ENCODE results near the gene TRABD2B. TPM values are rescaled to one million over a fixed set of nuclear protein-coding genes. Genes with fewer than 3 reads are reported as not detected.

TRABD2B gene
- total RNA-seq, 1 experiment from 2014 or later, result not detected

DNA sequence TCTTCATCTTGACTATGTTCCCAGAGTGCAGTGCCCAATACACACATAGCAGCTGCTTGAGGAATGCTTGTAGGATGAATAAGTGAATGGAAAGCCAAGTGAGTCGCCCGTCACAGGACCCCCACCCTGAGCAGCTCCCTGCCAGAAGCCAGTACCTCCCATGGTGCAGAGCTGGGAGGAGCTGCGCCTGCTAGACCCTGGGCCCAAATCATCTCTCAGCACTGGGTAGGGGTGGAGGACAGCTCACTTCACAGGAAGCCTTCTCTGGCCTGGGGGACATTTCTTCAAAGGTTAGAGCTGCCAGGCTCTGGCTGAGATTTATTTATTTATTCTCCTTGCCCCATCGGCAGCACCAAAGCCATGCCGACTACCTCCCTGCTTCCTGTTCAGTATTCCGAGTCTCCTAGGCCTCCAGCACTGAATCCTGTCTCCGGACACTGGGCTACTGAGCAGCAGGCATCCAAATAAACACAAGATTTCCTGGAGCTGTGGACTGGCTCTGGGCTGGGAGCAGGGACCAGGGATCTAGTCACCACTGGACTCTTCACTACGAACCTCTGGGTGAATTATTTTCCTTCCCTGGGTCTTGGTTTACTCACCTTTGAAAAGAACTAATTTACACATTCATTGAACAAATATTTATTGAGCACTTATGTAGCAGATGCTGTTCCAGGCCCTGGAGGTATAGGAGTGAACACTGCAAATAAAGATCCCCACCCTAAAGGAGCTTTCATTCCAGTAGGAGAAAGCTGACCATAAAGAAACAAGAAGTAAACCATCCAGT is 187.7 kb downstream of the TRABD2B start:
- BruUV-seq (replicated peaks), result no TSS peak
- intact Hi-C loops (cut with micrococcal nuclease; ENCODE audit: unreplicated experiment), result no loop called here
- DNase-seq (ENCODE audit: low spot score), result no peak
- Histone ChIP-seq H3K9me3 (ENCODE audit: low read depth, low read length, poor library complexity, severe bottlenecking) (no peaks in the 10 kb centered on the region), H3K4me3 (ENCODE audit: low read depth, low read length, poor library complexity, severe bottlenecking) (no peak overlapping the region), H3K27me3 (replicated peaks; ENCODE audit: insufficient read depth, low read depth, low read length, poor library complexity) (no peaks in the 10 kb centered on the region), H3K36me3 (ENCODE audit: insufficient read depth, low read length, poor library complexity, severe bottlenecking) (no peaks in the 10 kb centered on the region), H3K27ac (ENCODE audit: low read depth, low read length, poor library complexity, severe bottlenecking) (no peak overlapping the region), H3K4me1 (ENCODE audit: insufficient read depth, low read length, poor library complexity, severe bottlenecking) (no peaks in the 10 kb centered on the region)
- ChIA-PET POLR2A (ENCODE audit: low non-redundant PET) (no interaction called here), CTCF (no interaction called here)
- TF ChIP-seq EZH2 (IDR thresholded peaks at IDR 0.05; ENCODE audit: borderline replicate concordance, low read depth, low read length, poor library complexity, severe bottlenecking), result no peak
- TF ChIP-seq, protein P1, sequence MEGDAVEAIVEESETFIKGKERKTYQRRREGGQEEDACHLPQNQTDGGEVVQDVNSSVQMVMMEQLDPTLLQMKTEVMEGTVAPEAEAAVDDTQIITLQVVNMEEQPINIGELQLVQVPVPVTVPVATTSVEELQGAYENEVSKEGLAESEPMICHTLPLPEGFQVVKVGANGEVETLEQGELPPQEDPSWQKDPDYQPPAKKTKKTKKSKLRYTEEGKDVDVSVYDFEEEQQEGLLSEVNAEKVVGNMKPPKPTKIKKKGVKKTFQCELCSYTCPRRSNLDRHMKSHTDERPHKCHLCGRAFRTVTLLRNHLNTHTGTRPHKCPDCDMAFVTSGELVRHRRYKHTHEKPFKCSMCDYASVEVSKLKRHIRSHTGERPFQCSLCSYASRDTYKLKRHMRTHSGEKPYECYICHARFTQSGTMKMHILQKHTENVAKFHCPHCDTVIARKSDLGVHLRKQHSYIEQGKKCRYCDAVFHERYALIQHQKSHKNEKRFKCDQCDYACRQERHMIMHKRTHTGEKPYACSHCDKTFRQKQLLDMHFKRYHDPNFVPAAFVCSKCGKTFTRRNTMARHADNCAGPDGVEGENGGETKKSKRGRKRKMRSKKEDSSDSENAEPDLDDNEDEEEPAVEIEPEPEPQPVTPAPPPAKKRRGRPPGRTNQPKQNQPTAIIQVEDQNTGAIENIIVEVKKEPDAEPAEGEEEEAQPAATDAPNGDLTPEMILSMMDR (conservative IDR thresholded peaks at IDR 0.05; ENCODE audit: low read depth, low read length), result no peak

DNA sequence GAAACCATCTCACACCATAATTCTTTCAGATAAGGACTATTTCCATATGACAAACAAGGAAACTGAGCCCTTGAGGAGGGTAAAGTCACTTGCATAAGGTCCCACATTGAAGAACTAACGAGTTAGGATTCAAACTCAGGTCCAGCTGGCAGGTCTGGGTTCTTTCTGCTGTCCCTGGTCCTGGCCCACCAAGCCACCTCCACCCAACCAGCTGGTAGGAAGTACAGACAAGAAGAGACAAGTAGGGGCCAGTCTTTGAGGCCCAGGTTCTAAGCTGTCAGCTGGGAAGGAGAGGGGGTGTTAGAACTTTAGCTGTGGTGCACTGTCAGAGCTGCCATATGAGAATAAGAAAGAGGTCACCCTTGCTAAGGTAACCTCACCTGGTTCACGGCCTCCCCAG is 188.6 kb downstream of the TRABD2B start:
- intact Hi-C loops (cut with micrococcal nuclease; ENCODE audit: unreplicated experiment), result no loop called here
- ChIA-PET POLR2A (ENCODE audit: low non-redundant PET) (no interaction called here), CTCF (no interaction called here)
- H3K27me3 ChIP-seq (replicated peaks; ENCODE audit: insufficient read depth, low read depth, low read length, poor library complexity), result no peaks in the 10 kb centered on the region
- TF ChIP-seq, protein P1 (conservative IDR thresholded peaks at IDR 0.05; ENCODE audit: low read depth, low read length), result no peak
- no peak for TF ChIP-seq EZH2 (IDR thresholded peaks at IDR 0.05; ENCODE audit: borderline replicate concordance, low read depth, low read length, poor library complexity, severe bottlenecking)
- no peak overlapping the region for H3K4me3 ChIP-seq (ENCODE audit: low read depth, low read length, poor library complexity, severe bottlenecking)
- H3K27ac ChIP-seq (ENCODE audit: low read depth, low read length, poor library complexity, severe bottlenecking), result no peak overlapping the region
- H3K36me3 ChIP-seq (ENCODE audit: insufficient read depth, low read length, poor library complexity, severe bottlenecking), result no peaks in the 10 kb centered on the region
- H3K9me3 ChIP-seq (ENCODE audit: low read depth, low read length, poor library complexity, severe bottlenecking), result no peaks in the 10 kb centered on the region
- BruUV-seq (replicated peaks), result no TSS peak
- DNase-seq (ENCODE audit: low spot score), result no peak
- H3K4me1 ChIP-seq (ENCODE audit: insufficient read depth, low read length, poor library complexity, severe bottlenecking), result no peaks in the 10 kb centered on the region

DNA sequence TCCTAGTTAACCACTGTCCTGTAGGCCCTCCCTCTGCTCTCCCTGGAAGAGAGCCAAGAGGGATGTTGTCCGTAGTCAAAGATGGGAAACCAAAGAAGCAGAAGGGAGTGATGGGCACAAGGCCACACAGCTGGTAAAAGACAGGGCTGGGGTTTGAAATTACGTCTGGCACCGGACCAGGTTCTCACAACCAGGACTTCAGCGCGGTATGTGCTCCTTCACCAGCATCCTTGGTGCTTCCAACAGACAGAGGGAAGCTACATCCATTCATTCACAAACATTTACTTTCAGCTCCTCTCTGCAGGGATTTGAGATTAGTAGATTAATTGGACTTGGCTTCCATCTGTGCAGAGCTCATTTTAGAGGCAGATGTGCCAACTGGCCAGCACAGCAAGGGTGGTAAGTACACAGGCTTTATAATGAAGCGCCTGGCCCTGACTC is 191.2 kb downstream of the TRABD2B start:
- CTCF ChIA-PET, result interaction anchor here (0.6 kb wide), 1 partner anchor 43 kb away, joined by 3 read pairs; no protein-coding TSS in a partner anchor
- no peak for DNase-seq (ENCODE audit: low spot score)
- Histone ChIP-seq H3K4me3 (ENCODE audit: low read depth, low read length, poor library complexity, severe bottlenecking) (no peak overlapping the region), H3K9me3 (ENCODE audit: low read depth, low read length, poor library complexity, severe bottlenecking) (no peaks in the 10 kb centered on the region), H3K36me3 (ENCODE audit: insufficient read depth, low read length, poor library complexity, severe bottlenecking) (no peaks in the 10 kb centered on the region), H3K27ac (ENCODE audit: low read depth, low read length, poor library complexity, severe bottlenecking) (no peak overlapping the region), H3K27me3 (replicated peaks; ENCODE audit: insufficient read depth, low read depth, low read length, poor library complexity) (no peaks in the 10 kb centered on the region), H3K4me1 (ENCODE audit: insufficient read depth, low read length, poor library complexity, severe bottlenecking) (no peaks in the 10 kb centered on the region)
- POLR2A ChIA-PET (ENCODE audit: low non-redundant PET), result no interaction called here
- TF ChIP-seq, protein P1 (conservative IDR thresholded peaks at IDR 0.05; ENCODE audit: low read depth, low read length), result no peak
- TF ChIP-seq EZH2 (IDR thresholded peaks at IDR 0.05; ENCODE audit: borderline replicate concordance, low read depth, low read length, poor library complexity, severe bottlenecking), result no peak
- no TSS peak for BruUV-seq (replicated peaks)
- intact Hi-C loops (cut with micrococcal nuclease; ENCODE audit: unreplicated experiment), result no loop called here

All from A673 (cell line).